GOT3 (cell line): ENCODE measurements around the gene CAPG.
"Not testable (repeated sequence)": the region's sequence is repeated elsewhere in the genome, so short reads cannot be mapped to it uniquely, and the experiment has no call there.

Experiments
- DNase-seq: peaks from one replicate; lab custom pipeline; 2025; ENCODE audit warnings: mixed read lengths; lab: John Stamatoyannopoulos, UW

CAPG gene

GRCh38 chr2:85396531-85397470 is 13.4 kb downstream of the CAPG start:
- no peak for DNase-seq

GRCh38 chr2:85395912-85396475 is 14.2 kb downstream of the CAPG start:
- no peak for DNase-seq

GRCh38 chr2:85394976-85395375 is 15.2 kb downstream of the CAPG start:
- DNase-seq: no peak

- DNase-seq: no peak
These were observed 15.9 kb downstream of the CAPG start for GRCh38 chr2:85394261-85394681.

- no peak for DNase-seq
These were observed 16.3 kb downstream of the CAPG start for GRCh38 chr2:85393836-85394235.

- DNase-seq: no peak
These were observed 19.1 kb downstream of the CAPG start for GRCh38 chr2:85390941-85391669.

GRCh38 chr2:85388878-85389538 is 21.2 kb downstream of the CAPG start:
- no peak for DNase-seq

GRCh38 chr2:85387754-85388153 is 22.4 kb downstream of the CAPG start:
- no peak for DNase-seq

GRCh38 chr2:85385746-85386145 is 24.4 kb downstream of the CAPG start:
- no peak for DNase-seq

GRCh38 chr2:85383850-85384249 is 26.3 kb downstream of the CAPG start:
- DNase-seq: no peak

- not testable (repeated sequence) for DNase-seq
These were observed 27.0 kb downstream of the CAPG start for GRCh38 chr2:85383151-85383550.

GRCh38 chr2:85380048-85380447 is 30.1 kb downstream of the CAPG start:
- no peak for DNase-seq

- no peak for DNase-seq
These were observed 31.9 kb downstream of the CAPG start for GRCh38 chr2:85378257-85378656.

GRCh38 chr2:85377083-85377482 is 33.1 kb downstream of the CAPG start:
- DNase-seq: no peak

GRCh38 chr2:85376291-85377065 is 33.7 kb downstream of the CAPG start:
- no peak for DNase-seq

GRCh38 chr2:85371045-85371444 is 39.1 kb downstream of the CAPG start:
- no peak for DNase-seq

GRCh38 chr2:85369500-85369899 is 40.7 kb downstream of the CAPG start:
- DNase-seq: no peak

- DNase-seq: no peak
These were observed 41.2 kb downstream of the CAPG start for GRCh38 chr2:85368921-85369320.

- no peak for DNase-seq
These were observed 43.0 kb downstream of the CAPG start for GRCh38 chr2:85367180-85367579.

- not testable (repeated sequence) for DNase-seq
These were observed 47.3 kb downstream of the CAPG start for GRCh38 chr2:85362653-85363387.

- no peak for DNase-seq
These were observed 52.4 kb downstream of the CAPG start for GRCh38 chr2:85357736-85358135.
